ENCODE measurements around the gene TFDP2. TPM values are rescaled to one million over a fixed set of nuclear protein-coding genes. Genes with fewer than 3 reads are reported as not detected.
A peak's percentile ranks its signal among the peaks of the same experiment; 100 is the strongest.

Gene TFDP2
- total and polyA plus RNA-seq, 10 donors = 4.1 to 40.5 (median 27.9) TPM

DNA sequence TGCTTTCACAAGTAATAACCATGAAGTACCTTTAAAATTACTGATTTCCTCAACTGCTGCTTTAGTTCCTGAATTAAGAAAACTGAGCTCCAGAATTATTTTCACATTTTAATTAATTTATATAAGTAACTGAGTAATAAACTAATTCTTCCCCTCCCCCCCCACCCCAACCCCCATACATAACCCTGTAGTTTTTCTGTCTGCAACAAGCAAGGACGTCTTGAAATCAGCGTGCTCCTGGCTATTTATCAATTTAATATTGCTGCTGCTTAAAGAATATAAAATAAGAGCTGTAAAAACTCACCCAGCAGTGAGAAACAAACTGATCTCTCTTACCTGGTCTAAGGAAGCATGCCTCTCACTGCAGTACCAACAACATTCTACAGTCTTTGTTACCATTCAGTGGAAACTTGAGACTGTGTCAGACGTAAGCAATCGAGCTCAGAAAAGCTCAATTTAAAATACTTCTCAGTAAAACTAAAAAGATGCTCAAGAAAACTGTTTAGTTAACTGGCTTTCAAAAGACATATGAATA, 121.0 kb downstream of the TFDP2 start:
- TF ChIP-seq, protein P1, sequence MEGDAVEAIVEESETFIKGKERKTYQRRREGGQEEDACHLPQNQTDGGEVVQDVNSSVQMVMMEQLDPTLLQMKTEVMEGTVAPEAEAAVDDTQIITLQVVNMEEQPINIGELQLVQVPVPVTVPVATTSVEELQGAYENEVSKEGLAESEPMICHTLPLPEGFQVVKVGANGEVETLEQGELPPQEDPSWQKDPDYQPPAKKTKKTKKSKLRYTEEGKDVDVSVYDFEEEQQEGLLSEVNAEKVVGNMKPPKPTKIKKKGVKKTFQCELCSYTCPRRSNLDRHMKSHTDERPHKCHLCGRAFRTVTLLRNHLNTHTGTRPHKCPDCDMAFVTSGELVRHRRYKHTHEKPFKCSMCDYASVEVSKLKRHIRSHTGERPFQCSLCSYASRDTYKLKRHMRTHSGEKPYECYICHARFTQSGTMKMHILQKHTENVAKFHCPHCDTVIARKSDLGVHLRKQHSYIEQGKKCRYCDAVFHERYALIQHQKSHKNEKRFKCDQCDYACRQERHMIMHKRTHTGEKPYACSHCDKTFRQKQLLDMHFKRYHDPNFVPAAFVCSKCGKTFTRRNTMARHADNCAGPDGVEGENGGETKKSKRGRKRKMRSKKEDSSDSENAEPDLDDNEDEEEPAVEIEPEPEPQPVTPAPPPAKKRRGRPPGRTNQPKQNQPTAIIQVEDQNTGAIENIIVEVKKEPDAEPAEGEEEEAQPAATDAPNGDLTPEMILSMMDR (IDR thresholded peaks at IDR 0.05 in 8 of 11, conservative IDR thresholded peaks at IDR 0.05 in 3 of 11) = peak in 3 of 11 experiments; percentile 22 to 38 (median 27)
- TF ChIP-seq POLR2A (IDR thresholded peaks at IDR 0.05) = no peak
- WGBS, 5 donors = 2 to 9% (median 5%) methylated on average over 4 of the region's 4 CpGs
- no peaks in the 10 kb centered on the region for H3K27me3 ChIP-seq (replicated peaks in 1 of 7)
- H3K9me3 ChIP-seq = no peaks in the 10 kb centered on the region
- H3K36me3 ChIP-seq = peaks cover 0 to 4% (median 0%) of the 10 kb centered on the region in 6 donors
- no peak for DNase-seq
- H3K4me1 ChIP-seq = peaks cover 0 to 46% (median 22%) of the 10 kb centered on the region in 6 donors
- peak overlapping the region in 6 of 8 donors; percentile 15 to 61 (median 32) for H3K27ac ChIP-seq
- peak overlapping the region; percentile 25 to 68 (median 40) for H3K4me3 ChIP-seq
- intact Hi-C loops (cut with DNase I; ENCODE audit: low total_unique reads) = no loop called here

DNA sequence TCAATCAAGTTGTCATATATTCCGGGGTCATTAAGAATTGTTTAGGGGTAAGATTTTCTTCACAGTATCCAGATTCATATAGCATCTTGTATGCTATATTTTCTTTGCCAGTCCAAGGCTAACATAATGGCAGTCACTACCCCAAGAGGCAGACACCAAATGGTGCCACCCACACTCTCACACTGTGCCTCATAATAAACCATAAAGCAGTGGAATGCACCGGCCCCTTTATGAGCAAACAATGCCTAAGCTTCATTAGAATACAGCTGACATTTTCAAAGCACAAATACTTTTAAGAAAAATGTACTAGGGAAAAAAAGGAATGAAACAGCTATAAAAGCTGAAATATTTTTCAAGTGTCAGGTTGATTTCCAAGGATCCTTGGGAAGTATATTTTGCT, 121.6 kb downstream of the TFDP2 start:
- Histone ChIP-seq H3K4me3 (peak overlapping the region; percentile 25 to 68 (median 40)), H3K27ac (peak overlapping the region in 6 of 8 donors; percentile 15 to 61 (median 32)), H3K36me3 (peaks cover 0 to 4% (median 0%) of the 10 kb centered on the region in 6 donors), H3K9me3 (no peaks in the 10 kb centered on the region), H3K27me3 (replicated peaks in 1 of 7) (no peaks in the 10 kb centered on the region), H3K4me1 (peaks cover 0 to 46% (median 22%) of the 10 kb centered on the region in 6 donors)
- TF ChIP-seq POLR2A (IDR thresholded peaks at IDR 0.05) (no peak), POLR2AphosphoS5 (IDR thresholded peaks at IDR 0.05) (no peak)
- TF ChIP-seq, protein P1 (IDR thresholded peaks at IDR 0.05 in 8 of 11, conservative IDR thresholded peaks at IDR 0.05 in 3 of 11) = no peak
- no peak for DNase-seq
- intact Hi-C loops (cut with DNase I; ENCODE audit: low total_unique reads) = no loop called here
- WGBS, 5 donors = 0 to 4% (median 3%) methylated on average over 2 of the region's 2 CpGs

DNA sequence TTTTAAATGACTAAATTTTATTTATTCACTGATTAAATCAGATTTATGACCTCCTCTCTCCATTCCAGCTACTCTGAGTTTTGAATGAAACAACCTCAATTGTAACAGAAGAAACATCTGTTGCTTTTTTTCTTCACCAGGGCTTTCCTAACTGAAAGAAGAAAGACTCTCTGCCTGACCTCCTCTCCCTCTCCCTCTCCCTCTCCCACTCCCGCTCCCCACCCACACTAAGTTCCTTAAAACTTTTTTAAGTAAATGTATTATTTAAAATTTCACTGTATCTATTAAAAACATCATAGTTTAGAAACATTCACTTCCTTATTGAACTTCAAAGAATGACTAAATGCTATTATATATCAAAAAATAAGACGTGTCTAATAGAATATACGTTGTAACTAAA, 122.0 kb downstream of the TFDP2 start:
- no peak for TF ChIP-seq POLR2AphosphoS5 (IDR thresholded peaks at IDR 0.05)
- TF ChIP-seq POLR2A (IDR thresholded peaks at IDR 0.05) = no peak
- TF ChIP-seq, protein P1 (IDR thresholded peaks at IDR 0.05 in 8 of 11, conservative IDR thresholded peaks at IDR 0.05 in 3 of 11) = no peak
- WGBS, 5 donors = 1 to 13% (median 11%) methylated on average over 3 of the region's 3 CpGs
- H3K4me1 ChIP-seq = peaks cover 0 to 48% (median 24%) of the 10 kb centered on the region in 6 donors
- peaks cover 0 to 4% (median 0%) of the 10 kb centered on the region in 6 donors for H3K36me3 ChIP-seq
- no peak for DNase-seq
- no peaks in the 10 kb centered on the region for H3K9me3 ChIP-seq
- H3K4me3 ChIP-seq = peak overlapping the region in 7 of 8 donors; percentile 36 to 68 (median 41)
- H3K27ac ChIP-seq = peak overlapping the region in 4 of 8 donors; percentile 32 to 61 (median 38)
- intact Hi-C loops (cut with DNase I; ENCODE audit: low total_unique reads) = no loop called here
- H3K27me3 ChIP-seq (replicated peaks in 1 of 7) = no peaks in the 10 kb centered on the region

DNA sequence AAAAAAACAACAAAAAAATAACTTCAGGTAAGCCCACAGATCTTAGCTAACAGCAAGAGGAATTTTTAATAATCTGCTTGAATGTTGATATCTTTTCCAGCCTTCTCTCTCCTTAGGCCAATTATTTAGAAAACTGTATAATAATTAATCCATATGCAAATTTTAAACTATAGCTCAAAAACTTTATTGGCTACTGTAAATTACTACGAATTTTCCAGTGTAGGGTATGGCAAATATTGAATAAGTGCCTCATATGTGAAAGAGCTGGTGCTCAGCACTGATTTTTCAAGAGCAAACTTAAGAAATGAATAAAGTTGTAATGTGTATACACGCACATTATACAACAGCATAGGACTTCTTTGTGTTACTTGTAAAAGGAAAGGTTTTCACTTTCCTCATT, 123.0 kb downstream of the TFDP2 start:
- no peak overlapping the region for H3K4me3 ChIP-seq
- peaks cover under 1 to 51% (median 27%) of the 10 kb centered on the region in 6 donors for H3K4me1 ChIP-seq
- H3K27ac ChIP-seq = peak overlapping the region in 1 of 8 donors; percentile 61
- no peak for DNase-seq
- H3K27me3 ChIP-seq (replicated peaks in 1 of 7) = no peaks in the 10 kb centered on the region
- intact Hi-C loops (cut with DNase I; ENCODE audit: low total_unique reads) = no loop called here
- WGBS, 5 donors = 76 to 84% (median 80%) methylated on average over 2 of the region's 2 CpGs
- no peaks in the 10 kb centered on the region for H3K9me3 ChIP-seq
- TF ChIP-seq POLR2A (IDR thresholded peaks at IDR 0.05) (no peak), POLR2AphosphoS5 (IDR thresholded peaks at IDR 0.05) (no peak)
- TF ChIP-seq, protein P1 (IDR thresholded peaks at IDR 0.05 in 8 of 11, conservative IDR thresholded peaks at IDR 0.05 in 3 of 11) = no peak
- H3K36me3 ChIP-seq = peaks cover 0 to 4% (median 0%) of the 10 kb centered on the region in 6 donors
